H54 (cell line): ENCODE data around the gene TUB.

Experiments used
- DNase-seq: peaks from one replicate; pipeline ENCODE4 v3.0.0; 2011; ENCODE audit warnings: low spot score, mixed read lengths; ENCODE audit not compliant: insufficient read length
- FAIRE-seq: peaks from 3 replicates; lab custom pipeline; 2011; peaks lifted over from hg19 to GRCh38; lab: Jason Lieb, UNC
- POLR2A ChIP-seq: IDR thresholded peaks from 2 replicates; pipeline ENCODE4 v1.6.1; 2011; ENCODE audit warnings: low read depth, mild to moderate bottlenecking, low read length

The TUB gene

DNA sequence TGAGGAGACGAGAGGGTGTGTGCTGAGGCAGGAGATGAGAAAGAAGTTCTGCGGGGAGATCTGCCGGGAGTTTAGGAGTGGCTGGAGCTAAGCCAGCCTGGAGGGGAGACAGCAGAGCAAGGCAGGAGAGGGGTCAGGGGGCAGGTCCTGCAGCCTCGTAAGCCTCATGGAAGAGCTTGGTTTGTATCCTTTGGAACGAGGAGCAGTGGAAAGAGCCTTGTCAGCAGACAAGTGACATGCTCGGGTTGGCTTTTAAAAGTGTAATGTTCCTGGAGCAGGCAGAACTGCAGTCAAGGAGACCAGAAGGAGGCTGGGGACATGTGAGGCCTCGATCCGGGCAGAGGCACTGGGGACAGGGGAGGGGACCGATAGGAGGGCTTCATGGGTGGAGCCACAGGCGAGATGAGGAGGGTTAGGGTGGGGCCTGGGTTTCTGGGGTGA, 21.4 kb upstream of the TUB start:
- DNase-seq (no peak), FAIRE-seq (no peak)
- TF ChIP-seq POLR2A, result no peak

GRCh38 chr11:8060146-8060719, 20.8 kb upstream of the TUB start:
- FAIRE-seq, result no peak

DNA sequence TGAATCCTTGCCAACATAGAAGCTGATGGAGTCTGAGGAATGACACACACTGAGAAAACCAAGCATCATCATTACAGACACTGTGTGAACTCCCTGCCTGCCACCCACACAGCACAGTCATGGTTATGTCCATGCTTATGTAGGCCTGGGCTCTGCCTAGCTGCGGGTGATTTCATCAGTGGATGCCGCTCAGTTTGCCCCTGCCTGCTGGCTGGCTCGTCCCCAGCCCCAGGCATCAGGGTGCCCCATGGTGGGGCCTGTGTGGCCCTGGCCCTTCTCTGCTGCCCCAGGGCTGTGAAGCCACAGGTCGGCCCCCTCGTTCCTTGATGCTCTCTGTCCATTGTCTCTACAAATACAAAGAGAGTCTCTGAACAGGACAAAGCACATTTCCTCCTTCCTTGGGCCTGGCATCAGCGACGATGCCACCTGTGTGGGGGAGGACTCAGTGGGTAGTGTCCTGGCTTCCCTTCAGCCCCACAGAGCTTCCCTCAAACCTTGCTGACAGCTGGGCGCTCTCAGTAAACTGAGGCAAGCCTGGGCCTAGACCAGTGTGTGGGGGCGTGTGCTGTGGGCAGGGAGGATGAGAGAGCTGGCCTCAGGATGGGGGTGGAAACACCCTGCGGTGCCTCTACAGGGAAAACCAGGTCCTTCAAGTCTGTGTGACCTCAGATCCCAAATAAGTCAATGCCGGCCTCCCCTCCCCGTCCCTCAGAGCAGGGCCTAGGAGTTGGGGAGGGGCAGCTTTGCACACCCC, 20.0 kb upstream of the TUB start:
- FAIRE-seq (no peak), DNase-seq (no peak)
- no peak for TF ChIP-seq POLR2A

More at GRCh38 chr11:8060146-8060719, 20.8 kb upstream of the TUB start:
- no peak for TF ChIP-seq POLR2A
- no peak for DNase-seq

DNA sequence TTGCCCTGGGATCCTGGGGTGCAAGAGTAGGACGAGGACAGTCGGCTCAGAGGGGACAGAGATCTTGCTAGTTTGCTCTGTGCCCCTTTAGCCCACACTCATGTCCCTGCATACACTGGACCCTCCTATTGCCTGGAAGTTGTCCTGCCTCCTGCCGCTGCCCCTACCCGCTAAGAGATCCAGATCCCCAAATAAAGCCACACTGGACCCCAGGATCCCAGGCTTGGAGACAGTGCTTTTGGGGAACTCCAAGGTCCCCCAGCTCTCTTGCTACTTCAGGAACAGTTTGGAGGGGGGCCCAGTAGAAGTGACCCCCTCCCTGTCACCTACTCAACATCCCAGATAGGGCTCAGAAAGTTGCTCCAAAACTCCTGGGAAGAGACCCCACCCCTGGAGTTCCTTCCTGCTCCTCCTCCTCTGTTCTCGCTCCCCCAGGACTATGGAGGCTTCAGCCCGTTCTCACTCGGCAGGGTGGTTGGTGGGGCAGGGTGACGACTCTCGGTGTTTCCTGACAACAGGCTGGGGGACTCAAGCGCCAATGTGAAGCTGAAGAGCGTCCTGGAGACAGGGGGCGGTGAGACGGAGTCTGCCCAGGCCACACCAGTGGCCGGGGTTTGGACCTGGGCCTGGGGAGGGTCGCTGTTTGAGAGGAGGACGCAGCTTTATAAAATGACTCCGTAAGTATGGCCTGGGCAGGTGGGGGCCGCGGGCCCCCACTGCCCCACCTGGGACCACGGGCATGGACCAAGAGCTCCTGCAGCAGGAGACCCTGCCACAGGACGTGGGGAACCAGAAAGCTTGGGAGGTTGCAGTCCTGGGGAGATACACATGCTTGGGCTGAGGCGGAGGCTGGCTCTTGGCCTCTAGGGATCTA, 19.2 kb upstream of the TUB start:
- TF ChIP-seq POLR2A, result no peak
- no peak for DNase-seq
- no peak for FAIRE-seq

GRCh38 chr11:8062781-8063257, 18.2 kb upstream of the TUB start:
- TF ChIP-seq POLR2A, result no peak
- DNase-seq (no peak), FAIRE-seq (no peak)

GRCh38 chr11:8063324-8063723, 17.7 kb upstream of the TUB start:
- FAIRE-seq (no peak), DNase-seq (no peak)
- TF ChIP-seq POLR2A, result no peak

GRCh38 chr11:8065031-8065430, 16.0 kb upstream of the TUB start:
- no peak for TF ChIP-seq POLR2A
- DNase-seq (no peak), FAIRE-seq (no peak)

GRCh38 chr11:8066036-8066910, 14.7 kb upstream of the TUB start:
- DNase-seq (no peak), FAIRE-seq (no peak)
- no peak for TF ChIP-seq POLR2A

DNA sequence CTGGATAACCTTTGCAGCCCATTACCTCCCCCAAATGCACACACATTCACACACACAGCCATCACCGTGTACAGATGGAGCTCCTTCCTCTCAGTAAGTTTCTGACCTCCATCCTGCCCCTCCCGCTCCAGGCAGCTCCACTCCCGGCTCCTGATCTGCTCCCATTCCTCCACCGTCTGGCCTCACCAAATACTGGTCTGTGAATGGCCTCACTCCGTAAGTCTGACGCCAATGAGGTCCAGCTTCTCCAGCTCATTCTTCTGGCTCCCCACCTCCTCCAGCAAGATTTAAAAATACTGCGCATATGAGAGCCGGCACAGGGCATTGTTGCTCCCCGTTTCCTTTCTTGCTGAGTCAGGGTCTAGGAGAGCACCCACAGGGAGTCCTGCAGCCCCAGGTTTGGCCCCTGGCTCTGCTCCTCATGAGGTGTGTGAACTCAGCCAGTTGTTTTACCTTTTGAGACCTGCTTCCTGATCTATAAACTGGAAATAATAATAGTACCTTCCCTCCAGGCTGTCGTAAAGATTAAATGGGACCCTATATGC, 14.0 kb upstream of the TUB start:
- no peak for DNase-seq
- no peak for FAIRE-seq
- TF ChIP-seq POLR2A, result no peak

DNA sequence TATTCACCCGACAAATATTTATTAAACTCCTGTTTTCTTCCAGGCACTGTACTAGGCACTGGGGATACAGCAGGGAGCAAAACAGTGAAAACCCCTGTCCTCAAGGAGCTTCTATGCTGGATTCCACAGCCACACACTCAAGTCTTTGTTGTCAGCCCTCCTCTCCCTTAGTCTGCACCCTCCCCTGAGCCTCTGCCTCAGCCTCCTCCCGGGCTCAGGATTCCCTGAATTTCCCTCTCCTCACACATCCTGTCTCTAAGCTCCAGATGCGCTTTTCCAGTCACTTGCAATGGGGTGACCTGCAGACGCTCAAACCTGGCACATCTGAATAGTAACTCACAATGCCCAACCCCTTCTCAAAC, 13.5 kb upstream of the TUB start:
- no peak for TF ChIP-seq POLR2A
- DNase-seq, result no peak
- FAIRE-seq, result no peak

GRCh38 chr11:8067929-8068575, 13.0 kb upstream of the TUB start:
- no peak for DNase-seq
- TF ChIP-seq POLR2A, result no peak
- FAIRE-seq, result no peak

GRCh38 chr11:8068605-8069221, 12.3 kb upstream of the TUB start:
- FAIRE-seq (peak; percentile 66), DNase-seq (peak; percentile 84)
- TF ChIP-seq POLR2A, result no peak
